Inferior parietal cortex (tissue), 1 donor: ENCODE results near the gene EGLN1.

Source experiments
- DNase-seq: peaks from one replicate; pipeline ENCODE4 v3.0.0-alpha.2; 2016; ENCODE audit errors: extremely low spot score

EGLN1 gene

DNA sequence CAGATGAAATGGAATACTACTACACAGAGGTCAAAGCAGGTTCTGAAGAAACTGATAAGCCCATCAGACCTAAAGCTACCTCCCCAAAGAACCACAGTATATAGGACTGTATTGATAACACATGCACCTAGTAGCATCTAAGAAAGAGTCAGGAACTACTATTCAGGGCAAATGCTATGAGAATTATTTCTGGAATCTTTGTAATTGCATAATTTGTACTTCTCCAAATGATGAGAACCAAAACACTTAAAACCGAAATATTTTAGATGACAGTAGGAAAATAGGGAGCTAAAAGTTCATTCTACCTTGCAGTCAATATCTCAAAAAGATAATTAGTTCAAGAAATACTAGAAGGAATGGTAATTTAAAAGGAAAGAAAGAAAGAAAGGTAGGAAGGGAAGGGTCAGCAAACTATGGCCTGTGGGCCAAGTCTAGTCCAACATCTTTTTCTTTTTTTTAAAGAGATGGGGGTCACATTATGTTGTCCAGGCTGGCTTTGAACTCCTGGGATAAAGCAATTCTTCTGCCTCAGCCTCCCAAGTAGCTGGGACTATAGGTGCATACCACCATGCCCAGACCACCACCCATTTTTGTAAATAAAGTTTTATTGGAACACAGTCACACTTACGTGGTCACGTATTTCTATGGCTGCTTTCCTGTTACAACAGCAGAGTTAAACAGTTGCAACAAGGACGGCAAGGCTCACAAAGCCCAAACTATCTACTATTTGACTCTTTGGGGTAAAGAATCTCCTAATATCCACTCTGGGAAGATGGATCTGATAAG lies 24.0 kb downstream of the EGLN1 start:
- DNase-seq: no peak

DNA sequence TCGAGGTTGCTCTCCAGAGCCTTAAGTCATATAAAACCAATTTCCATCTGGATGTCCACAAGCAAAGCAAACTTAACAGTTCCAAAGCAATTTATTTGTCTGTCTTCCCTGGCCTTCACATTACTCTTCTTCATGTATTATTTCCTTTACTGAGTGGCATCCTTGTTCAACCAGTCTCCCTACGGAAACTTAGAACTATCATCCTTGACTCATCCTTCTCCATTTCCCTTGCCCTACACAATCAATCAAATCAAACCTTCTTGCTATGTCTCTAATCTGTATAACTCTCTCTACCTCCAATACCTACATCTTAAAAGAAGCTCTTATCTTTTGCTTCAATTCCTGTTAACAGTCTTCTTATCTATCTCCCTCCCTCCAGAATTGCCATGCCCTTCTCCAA lies 25.4 kb downstream of the EGLN1 start:
- no peak for DNase-seq

DNA sequence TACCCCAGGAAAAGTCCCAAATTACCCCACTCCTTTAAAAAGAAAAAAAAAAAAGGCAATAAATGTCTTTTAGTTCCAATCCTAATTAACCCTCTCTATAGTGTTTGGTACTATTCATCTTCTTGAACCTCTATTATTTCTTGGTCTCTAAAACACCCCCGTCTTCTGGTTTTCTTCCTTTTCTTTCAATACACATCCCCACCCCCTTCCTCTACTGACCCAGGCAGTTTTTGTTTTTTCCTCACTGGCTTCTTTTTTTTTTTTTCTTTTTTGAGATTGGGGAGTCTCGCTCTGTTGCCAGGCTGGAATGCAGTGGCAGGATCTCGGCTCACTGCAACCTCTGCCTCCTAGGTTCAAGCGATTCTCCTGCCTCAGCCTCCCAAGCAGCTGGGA lies 26.1 kb downstream of the EGLN1 start:
- no peak for DNase-seq

DNA sequence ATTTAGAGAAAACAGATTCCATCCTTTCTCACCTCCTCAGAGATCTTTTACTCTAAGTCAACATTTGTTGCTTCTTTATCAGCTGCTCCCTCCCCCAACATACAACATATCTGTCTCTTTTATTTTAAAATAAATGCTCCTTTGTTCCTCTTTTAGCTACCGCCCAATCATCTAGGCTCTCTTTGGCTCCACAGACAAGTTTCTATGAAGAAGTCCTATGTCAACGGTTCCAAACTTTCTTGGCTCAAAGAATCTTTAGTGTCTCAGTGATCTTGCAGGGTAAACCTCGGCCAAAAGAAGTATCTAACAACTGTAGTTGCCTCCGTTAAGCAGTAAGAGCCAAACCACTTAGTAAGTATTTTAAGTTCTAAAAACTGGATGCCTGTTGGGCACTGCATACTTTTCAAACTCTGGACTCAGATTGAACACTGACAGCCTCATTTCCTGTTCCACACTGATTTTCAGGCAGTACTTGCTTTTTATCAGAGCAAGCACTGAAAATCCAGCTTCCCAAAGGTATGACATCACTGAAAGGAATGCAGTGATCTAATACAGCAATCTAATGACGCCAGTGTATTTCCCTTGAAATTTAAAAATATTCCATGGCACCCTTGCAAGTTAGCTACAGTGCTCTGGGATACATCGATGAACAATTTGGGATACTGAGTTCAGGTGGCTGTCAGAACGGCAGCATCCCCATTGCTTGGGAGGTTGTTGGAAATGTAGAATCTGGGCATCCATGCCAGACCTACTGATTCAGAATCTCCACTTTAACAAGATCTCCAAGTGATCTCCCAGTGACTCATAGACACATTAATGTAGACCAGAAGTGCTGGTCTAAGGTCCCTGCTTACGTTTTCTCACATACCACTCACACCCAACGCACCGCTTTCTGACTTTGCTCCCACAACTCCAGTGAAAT lies 26.8 kb downstream of the EGLN1 start:
- no peak for DNase-seq

DNA sequence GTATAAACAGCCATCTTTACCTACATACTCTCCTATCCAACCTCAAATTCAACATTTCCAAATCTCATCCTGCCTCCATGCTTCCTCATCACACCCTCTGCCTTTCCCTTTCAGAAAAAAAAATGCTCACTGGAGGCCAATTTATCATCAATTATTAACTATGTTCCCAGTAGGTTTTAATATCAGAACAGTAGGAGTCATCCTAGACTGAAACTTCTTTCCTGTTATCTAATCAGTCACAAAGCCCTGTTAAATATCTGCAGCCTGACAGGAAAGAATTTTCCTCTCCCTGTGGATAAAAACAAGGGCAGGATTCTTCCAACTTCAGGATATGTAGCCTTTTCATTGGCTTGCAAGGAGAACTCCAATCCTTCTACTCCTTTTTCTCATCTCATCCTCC lies 28.4 kb downstream of the EGLN1 start:
- DNase-seq: no peak

DNA sequence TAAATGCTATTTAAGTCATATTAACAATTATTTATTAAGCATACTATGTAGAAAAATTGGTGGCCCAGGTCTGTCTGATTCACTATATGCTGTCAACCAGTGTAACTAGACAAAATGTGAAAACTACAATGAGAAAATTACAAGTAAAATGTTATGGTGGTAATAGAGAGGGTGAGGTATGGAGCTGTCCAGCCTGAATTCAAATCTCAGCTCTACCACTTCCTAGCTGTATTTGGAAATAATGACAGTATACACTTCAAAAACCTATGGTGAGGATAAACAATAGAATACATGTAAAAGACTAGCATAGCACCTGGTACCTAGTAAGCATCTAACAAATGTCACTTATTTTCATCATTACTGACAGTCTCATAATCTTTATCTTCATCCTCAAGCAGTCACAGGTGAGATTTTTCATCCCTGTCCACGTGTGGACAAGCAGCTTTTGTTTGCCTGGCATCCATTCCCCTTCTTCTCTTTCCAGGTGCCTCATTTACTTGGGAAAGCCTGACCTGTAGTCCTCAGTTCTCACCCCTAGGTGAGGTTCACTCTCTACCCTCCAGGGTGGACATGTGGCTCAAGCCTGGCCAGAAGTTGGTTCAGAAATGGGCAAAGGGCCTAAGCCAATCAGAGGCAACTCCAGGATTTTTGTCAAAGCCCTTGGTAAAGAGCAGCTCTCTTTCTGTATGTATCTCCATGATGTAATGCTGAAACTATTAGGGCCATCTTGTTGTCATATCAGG lies 29.5 kb downstream of the EGLN1 start:
- DNase-seq: no peak

DNA sequence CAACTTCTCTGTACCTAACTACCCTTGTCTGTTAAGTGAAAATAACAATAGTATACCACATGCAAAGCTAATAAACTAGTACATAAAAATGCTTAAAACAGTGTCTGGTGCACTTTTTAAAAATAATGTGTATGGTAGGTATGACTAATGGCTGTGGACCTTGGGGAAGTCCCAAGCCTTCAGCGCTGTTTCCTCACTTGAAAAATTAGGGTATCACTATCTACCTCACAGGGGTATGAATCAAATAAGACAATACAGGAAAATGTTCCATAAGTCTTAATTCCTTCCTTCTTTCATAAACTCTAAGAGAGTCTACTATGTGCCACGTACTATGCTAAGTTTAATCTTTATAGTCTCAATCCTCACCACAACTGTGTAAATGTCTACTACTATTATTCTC lies 32.0 kb downstream of the EGLN1 start:
- DNase-seq: no peak

DNA sequence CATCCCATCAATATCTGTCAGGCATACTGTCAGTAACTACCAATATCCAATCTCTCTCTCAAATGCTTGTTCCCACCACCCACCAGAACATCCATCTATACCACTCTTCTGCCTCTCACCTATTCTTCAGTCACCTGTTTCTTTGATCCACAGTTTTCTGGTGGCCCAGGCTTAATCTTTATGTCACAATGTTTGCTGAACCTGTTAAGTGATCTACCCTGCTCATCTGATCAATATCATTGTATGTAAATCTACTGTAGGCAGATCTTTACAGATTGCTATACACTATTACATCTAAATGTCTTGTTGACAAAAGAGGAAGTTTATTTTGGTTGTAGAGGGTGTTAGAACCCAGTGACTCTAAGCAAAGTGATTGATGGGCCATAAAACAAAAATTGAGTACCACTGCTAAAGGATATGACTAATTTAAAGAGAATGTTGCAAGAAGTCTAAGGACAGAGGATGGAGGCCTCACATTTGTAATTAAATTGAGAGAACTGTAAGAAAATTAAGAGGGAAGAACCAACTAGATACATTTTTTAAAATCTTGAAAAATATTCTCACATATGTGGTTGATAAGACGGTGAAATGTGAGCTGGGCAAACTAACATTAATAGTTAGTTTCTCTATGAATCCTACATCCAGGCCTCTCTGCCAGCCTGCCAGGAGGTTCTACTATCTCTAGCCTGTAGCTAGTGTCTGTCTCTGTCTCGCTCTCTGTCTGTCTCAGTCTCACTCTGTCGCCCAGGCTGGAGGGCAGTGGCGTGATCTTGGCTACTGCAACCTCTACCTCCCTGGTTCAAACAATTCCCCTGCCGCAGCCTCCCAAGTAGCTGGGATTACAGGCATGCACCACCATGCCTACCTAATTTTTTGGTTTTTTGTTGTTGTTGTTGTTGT lies 34.1 kb downstream of the EGLN1 start:
- no peak for DNase-seq

DNA sequence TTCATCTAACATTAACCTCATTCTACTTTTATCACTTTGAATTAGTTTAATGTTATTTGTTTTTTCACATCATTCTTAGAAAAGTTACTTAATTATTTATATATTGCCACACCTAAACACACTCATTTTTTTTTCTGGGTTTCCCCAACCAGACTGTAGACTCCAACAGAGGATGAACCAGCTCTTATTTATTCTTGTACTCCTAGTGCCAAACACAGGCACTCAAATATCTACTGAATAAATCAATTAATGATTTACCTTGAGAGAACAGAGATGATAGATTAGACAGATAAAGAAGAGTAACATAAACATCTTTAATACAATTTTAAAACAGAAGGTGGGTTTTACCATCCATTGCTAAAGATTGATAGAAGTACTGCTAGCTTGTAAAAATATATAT lies 35.6 kb downstream of the EGLN1 start:
- no peak for DNase-seq

DNA sequence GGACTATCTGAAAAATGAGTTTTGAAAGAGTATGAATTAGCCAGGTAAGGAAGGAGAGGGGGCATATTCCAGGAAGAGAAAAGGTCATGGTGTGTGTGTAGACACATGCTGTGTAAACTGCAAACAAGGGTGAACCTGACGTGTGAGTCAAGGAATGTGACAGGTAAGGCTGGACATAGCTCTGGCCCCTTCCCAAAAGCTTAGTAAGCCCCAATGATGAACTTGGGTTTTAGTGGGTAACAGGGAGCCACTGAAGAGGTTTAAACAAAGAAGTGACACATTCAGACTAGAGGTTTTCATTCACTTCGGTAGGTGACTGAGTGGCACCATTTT lies 36.7 kb downstream of the EGLN1 start:
- no peak for DNase-seq

DNA sequence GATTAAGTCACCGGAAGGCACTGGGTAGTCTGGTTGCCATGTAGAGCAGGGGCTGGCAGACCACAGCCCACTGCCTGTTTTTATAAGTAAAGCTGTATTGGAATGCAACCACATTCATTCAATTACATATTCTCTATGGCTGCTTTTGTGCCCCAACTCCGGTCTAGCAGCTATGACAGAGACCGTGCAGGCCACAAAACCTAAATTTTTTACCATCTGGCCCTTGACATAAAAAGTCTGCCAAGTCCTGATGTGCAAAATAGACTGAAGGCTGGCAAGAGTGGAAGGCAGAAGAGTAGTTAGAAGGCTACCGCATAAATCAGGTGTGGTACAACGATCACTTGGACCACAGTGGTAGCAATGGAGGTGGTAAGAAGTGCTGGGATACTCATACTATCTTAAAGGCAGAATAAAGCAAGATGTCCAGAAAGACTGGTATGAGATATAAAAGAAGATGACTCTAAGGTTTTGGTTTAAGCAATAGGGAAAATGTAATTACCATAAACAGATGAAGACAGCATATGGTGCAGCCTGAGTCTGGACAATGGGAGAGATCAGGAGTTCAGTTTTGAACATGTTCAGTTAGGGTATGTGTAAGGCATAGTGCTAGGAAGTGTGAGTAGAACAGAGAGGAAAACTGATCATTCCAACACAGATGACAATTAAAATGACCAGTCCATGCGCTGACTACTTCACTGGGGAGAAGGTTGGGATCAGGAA lies 37.2 kb downstream of the EGLN1 start:
- no peak for DNase-seq

DNA sequence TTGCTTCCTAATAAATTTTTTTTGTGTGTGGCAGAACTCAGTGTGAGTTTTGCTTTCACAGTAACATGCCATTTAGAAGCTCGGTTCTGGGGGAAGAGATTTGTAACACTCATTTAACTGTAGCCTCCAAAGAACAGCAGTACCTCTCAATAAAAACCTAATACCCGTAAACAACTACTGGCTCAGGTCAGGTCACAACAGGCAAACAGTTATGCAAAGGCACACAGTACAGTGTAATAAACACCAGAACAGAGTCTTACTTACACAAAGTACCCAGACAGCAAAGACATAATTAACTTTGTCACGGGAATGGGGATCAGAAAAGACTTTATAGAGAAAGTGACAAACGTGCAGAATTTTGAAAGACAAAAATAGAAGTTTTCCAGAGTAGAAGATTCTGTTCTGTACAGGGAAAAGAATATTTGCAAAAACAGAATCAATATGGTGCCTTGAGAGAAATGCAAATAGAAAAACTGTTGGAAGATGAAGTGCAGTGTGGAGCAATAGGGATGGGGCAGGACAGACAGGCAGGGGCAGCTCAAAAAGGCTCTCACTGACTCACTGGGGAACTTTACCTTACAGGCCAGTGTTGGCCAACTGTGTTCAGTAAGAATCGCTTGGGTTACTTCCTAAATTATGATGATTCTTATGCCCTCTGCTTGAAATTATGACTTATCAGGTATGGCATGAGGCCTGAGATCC lies 38.8 kb downstream of the EGLN1 start:
- DNase-seq: no peak

DNA sequence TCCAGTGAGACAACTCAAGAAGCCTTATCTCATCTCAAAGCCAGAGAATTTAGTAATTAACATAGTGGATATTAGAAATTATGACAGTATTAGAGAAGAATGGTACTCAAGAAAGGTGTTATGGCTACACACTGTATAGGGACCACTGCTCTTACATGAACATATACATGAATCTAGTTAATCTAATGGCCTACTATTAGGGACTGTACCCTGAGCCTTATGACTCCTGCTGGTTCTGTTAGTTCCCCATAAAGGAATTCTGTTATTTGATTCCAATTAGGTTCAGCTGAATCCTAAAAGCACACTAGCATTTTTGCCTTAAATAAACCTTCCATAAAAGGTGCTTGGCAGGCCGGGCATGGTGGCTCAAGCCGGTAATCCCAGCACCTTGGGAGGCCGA lies 39.7 kb downstream of the EGLN1 start:
- no peak for DNase-seq

DNA sequence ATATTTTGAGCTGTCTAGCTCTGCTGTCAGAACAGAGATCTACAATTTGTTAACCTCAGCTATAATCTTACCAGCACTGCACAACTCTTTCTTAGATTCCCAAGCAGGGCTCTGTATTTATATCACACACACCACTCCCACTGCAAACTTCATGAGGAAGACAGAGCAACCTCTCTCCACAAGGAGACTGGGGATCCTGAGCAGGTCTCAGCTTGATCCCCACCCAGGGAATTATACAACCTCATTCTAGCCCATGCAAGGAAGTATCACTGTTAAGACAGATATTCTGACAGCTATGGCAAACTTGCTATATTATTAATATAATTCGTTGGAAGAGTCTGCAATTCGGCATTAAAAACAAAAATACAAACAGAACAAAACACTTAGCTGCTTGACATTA lies 40.4 kb downstream of the EGLN1 start:
- no peak for DNase-seq

DNA sequence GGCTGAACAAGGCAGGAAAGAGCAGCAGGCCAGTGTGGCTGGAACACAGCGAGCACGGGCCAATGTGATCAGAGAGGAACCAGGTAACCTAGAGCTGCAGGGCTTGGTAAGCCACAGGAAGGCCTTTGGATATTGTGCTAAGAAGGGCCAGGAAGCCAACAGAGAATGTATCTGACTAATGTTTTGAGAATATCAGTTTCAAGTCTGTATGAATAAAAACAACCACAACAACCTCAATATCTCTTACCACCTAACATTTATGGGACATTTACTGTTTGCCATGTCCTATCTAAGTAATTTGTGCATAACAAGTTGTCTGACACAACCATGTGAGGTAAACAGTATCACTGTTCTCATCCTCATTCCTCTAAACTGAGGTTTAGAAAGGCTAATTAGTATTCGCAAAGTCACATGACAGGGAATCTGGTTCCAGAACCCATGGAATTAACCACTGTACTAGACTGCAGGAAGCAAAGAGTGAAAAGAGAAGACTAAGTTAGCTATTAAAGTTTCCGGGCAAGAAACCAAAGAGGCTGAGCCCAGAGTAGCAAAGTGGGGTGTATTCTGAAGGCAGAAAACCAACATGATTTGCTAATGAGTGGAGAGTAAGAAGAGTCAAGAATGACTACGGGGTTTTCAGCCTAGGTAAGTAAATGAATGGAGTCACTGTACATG lies 45.1 kb downstream of the EGLN1 start:
- DNase-seq: no peak

DNA sequence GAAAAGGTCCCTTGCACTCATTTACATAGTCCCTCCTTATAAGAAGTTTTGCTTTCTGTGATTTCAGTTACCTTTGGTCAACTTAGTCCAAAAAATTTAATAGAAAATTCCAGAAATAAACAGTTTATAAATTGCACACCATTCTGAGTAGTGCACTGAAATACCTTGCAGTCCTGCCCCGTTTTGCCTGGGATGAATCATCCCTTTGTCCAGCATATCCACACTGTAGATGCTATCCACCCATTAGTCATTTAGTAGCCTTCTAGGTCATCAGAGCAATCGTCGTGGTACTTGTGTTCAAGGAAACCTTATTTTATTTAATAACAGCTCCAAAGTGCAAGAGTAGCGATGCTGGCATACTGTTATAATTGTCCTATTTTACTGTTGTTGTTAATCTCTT lies 46.0 kb downstream of the EGLN1 start:
- no peak for DNase-seq

DNA sequence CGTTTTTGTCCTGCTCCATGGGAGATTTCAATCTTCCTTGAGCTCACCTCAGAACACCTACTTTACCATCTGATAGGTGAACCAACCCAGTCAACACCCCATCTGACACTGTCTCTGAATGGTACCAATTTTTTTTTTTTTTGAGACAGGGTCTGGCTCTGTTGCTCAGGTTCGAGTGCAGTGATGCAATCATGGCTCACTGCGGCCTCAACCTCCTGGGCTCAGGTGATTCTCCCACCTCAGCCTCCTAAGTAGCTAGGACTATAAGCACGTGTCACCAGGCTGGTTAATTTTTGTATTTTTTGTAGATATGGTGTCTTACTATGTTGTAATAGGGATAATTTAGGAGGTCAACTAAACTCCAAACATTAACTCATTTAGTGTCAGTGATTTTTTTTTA lies 47.7 kb downstream of the EGLN1 start:
- no peak for DNase-seq

DNA sequence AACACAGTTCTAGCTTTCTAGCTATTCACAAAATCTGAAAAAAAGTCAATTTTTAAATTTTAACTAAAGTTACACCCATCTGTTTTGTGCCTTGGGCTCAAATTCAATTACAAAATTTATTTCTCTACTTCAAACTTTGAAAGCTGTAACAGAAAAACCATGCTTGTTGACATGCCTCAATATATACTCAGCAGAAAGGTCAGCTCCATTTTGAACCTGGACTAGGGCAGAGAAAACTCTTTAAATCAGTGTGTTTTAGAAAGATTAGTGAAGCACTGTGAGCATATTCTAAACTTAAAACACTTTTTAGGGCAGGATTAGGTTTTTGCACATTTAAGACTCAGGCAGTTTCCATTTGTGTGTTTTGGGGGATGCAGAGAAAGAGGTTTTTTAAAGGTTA lies 49.6 kb downstream of the EGLN1 start:
- DNase-seq: no peak

DNA sequence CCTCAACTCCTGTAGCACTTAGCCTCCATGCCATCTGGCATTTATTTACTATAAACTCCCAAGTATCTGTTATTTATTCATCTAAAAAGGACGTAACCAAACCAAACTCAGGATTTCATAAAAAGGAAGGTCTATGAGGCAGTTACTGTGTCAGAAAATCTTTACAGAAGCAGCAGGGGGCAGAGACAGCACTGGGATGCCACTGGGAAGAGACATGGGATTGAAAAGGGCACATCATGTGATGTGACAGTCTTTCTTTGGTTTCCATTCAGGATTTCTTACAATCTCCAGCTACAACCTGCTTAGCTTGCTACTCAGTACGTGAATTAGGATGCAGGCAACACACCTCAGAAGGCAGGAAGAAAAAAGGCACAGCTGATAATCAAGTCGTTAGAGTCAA lies 52.8 kb downstream of the EGLN1 start:
- DNase-seq: peak; percentile 55

DNA sequence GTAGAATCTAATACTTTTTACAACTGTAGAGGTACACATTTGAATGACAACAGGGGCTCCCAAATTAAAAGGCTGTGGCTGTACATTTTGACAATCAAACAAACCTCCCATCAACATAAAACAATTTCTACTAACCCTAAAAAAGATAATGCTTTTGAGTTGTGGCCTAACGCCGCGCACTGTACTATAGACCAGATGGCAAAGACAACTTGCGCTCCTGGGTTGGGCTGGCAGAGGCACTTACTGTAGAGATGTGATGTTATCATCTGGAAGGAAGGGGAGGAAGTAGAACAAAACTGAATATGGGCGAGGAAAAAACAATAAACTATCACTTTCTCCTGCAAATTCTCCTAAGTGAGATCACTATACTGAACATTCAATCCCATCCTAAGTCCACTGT lies 57.9 kb downstream of the EGLN1 start:
- DNase-seq: no peak
